Omental fat pad (tissue), 4 donors: ENCODE results near the gene NRAS. TPM values are rescaled to one million over a fixed set of nuclear protein-coding genes. Genes with fewer than 3 reads are reported as not detected.
A peak's percentile ranks its signal among the peaks of the same experiment; 100 is the strongest.

Experiments used
- ATAC-seq: fragments of 150-250 bp; one replicate; pipeline ENCODE4 v1.9.1; 2016; ENCODE audit warnings: mild to moderate bottlenecking, moderate library complexity; ENCODE audit not compliant: low FRiP score
- DNase-seq: peaks from one replicate; pipeline ENCODE4 v3.0.0-alpha.2; 2019; ENCODE audit warnings: low spot score
- total RNA-seq, 4 donors: library from RNA; depleted of rRNA; stranded (reverse); fragments of >200 nt; gene quantifications; one replicate each; pipeline ENCODE4 v1.1.0, GENCODE V29; 2016
- TF ChIP-seq, protein P1 (sequence below), 3 donors: fragments of 450-650 bp; IDR thresholded peaks; one replicate each; pipeline ENCODE4 v1.5.1; 2016 to 2017; ENCODE audit warnings: antibody characterized with exemption in 3 of 3, mild to moderate bottlenecking in 3 of 3, moderate library complexity in 2 of 3

The NRAS gene
- total RNA-seq, 4 donors from 2014 or later = 24.1 to 46.2 (median 31.9) TPM

DNA sequence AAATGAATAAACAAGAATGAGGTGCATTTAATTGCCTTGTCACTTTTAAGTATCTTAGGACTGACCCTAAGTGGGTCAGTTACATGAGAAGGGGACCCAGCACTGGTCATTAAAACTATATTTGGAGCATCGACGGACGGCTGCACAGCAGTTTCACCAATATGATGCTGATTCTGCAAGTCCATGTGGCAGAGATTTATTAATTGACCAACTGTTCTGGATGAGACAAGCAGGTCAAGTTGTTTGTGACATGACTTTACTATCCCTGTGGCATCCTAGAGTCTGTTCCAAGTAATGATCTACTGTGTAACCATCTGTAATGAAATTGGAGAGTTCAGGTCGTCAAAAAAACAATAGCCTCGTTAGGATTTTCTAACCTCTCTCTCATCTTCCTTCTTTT lies 30.7 kb downstream of the NRAS start:
- TF ChIP-seq, protein P1, sequence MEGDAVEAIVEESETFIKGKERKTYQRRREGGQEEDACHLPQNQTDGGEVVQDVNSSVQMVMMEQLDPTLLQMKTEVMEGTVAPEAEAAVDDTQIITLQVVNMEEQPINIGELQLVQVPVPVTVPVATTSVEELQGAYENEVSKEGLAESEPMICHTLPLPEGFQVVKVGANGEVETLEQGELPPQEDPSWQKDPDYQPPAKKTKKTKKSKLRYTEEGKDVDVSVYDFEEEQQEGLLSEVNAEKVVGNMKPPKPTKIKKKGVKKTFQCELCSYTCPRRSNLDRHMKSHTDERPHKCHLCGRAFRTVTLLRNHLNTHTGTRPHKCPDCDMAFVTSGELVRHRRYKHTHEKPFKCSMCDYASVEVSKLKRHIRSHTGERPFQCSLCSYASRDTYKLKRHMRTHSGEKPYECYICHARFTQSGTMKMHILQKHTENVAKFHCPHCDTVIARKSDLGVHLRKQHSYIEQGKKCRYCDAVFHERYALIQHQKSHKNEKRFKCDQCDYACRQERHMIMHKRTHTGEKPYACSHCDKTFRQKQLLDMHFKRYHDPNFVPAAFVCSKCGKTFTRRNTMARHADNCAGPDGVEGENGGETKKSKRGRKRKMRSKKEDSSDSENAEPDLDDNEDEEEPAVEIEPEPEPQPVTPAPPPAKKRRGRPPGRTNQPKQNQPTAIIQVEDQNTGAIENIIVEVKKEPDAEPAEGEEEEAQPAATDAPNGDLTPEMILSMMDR (IDR thresholded peaks at IDR 0.05) = no peak
- no peak for ATAC-seq
- no peak for DNase-seq

- DNase-seq (no peak), ATAC-seq (no peak)
- TF ChIP-seq, protein P1 (IDR thresholded peaks at IDR 0.05) = no peak
Observed at GRCh38 chr1:114677691-114678090, 38.9 kb downstream of the NRAS start.

GRCh38 chr1:114676115-114676514 lies 40.5 kb downstream of the NRAS start:
- TF ChIP-seq, protein P1 (IDR thresholded peaks at IDR 0.05) = no peak
- ATAC-seq (no peak), DNase-seq (no peak)

- DNase-seq (no peak), ATAC-seq (no peak)
- TF ChIP-seq, protein P1 (IDR thresholded peaks at IDR 0.05) = no peak
Observed at GRCh38 chr1:114671939-114672275, 44.7 kb downstream of the NRAS start.

- TF ChIP-seq, protein P1 (IDR thresholded peaks at IDR 0.05) = no peak
- ATAC-seq (no peak), DNase-seq (no peak)
Observed at GRCh38 chr1:114671011-114671938, 45.3 kb downstream of the NRAS start.

- ATAC-seq (peak; percentile 97), DNase-seq (peak; percentile 91)
- TF ChIP-seq, protein P1 (IDR thresholded peaks at IDR 0.05) = no peak
Observed at GRCh38 chr1:114670083-114671010, 46.2 kb downstream of the NRAS start.
